Right ventricle myocardium superior (tissue), 1 donor: ENCODE measurements around the gene MAP4K2. TPM values are rescaled to one million over a fixed set of nuclear protein-coding genes. Genes with fewer than 3 reads are reported as not detected.
A peak's percentile ranks its signal among the peaks of the same experiment; 100 is the strongest.

Source experiments
- ATAC-seq: fragments of 200-7000 bp; cut with Tn5 transposase; one replicate; pipeline ENCODE4 v1.9.1; 2020; ENCODE audit warnings: mild to moderate bottlenecking; ENCODE audit not compliant: poor library complexity
- DNase-seq: peaks from one replicate; pipeline ENCODE4 v3.0.0-alpha.2; 2020
- intact Hi-C: fragments of 100-400 bp; cut with DNase I; formaldehyde crosslinking; loops from one replicate; pipeline ENCODE4 v1.11.2; 2022
- total RNA-seq: library from RNA; stranded (reverse); fragmentation: NEBNext Ultra II Directional; extraction: Animal tissue kit (Norgen Biotek cat#: 25700); gene quantifications from one replicate; pipeline ENCODE4 v1.2.1, GENCODE V29; 2021
- donor health status: DM: no; HTN: yes; CAD: no; lungs with severe emphysema.

MAP4K2 gene
- total RNA-seq, 1 donor from 2014 or later, result 7.7 TPM

DNA sequence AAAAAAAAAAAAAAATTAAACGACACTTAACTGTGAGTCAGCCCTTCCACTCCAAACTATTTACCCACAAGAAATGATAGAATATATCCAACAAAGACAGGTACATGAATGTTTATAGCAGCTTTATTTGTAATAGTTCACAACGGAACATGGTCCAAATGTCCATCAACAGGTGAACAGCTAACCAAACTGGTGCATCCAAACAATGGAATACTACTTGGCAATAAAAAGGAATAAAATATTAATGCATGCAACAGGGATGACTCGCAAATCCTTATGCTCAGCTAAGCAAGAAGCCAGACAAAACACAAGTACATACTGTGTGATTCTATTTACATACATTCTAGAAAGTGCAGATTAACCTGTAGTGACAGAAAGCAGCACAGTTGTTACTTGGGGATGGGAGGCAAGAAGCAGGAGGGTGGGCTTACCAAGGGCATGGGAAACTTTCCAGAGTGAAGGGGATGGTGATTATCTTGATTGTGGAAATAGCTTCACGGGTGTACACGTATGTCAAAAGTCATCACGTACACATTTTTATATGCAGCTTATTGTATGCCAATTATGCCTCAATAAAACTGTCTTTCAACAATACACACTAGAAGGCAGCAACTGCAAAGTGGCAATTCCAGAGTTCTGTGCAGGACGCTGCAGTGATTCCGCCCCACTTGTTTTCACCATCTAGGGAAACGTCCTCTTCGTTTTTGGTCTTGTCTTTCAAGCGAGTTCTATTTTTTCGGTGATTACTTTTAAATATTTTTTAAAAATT lies 18.0 kb downstream of the MAP4K2 start:
- DNase-seq (no peak), ATAC-seq (no peak)
- intact Hi-C loops, result no loop called here

DNA sequence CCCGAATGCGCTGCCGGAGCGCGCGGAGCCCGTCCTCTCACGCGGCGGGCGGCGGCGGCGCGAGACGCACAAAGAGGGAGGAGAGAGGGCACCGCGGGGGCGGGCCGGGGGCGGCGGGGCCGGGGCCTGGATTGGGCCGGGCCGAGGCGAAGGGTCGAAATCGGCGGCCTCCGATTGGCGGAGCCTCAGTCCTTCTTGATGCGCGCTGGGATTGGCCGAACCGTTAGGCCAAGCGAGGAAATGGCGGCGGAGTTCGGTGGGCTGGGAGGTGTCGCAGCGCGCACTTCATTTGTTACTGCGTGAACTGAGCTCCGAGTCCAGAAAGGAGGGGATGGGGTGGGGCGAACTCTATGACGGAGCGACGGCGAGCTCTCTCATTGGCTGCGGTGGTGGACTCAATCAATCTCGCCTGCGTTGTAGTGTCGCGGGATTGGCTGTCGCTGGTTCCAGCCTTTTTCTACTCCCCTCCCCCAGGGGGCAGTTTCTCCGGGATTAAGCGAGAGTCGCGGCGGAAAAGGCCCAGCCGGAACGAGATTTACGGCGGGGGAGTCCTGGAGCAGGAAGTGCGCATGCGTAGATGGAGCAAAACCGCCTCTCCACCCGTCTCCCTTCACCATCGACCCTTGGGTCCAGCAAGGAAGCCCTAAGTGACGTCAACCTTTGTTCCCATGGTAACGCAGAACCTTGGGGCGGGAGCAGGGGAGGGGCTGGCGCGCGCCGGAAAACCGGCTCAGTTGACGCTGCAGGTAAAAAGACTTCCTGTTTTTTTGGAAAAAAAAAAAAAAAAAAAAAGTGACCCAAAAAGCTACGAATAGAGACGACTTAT lies 24.3 kb downstream of the MAP4K2 start, which contains the start of gene SF1:
Gene SF1, minus strand, starts transcription at position 70 of the 826 bp plus-strand sequence. CDS start 150 bp downstream, outside the sequence.
- peak; percentile 95 for ATAC-seq
- intact Hi-C loops, result no loop called here

DNA sequence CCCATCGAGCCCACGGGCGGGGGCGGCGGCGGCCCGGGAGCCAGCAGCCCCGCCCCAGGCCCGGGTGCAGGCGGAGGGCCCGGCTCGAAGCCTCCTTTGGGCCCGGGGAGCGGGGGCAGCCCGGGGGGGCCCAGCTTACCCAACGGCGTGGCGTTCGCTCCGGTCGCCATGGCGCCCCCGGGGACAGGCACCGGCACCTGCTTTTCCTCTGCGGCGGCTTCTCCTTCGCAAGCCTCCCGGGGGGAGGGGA lies 24.9 kb downstream of the MAP4K2 start:
- DNase-seq, result no peak
- ATAC-seq, result no peak
- intact Hi-C loops, result no loop called here

More for the DNA sequence above, 24.3 kb downstream of the MAP4K2 start, which contains the start of gene SF1:
- DNase-seq, result peak; percentile 98

DNA sequence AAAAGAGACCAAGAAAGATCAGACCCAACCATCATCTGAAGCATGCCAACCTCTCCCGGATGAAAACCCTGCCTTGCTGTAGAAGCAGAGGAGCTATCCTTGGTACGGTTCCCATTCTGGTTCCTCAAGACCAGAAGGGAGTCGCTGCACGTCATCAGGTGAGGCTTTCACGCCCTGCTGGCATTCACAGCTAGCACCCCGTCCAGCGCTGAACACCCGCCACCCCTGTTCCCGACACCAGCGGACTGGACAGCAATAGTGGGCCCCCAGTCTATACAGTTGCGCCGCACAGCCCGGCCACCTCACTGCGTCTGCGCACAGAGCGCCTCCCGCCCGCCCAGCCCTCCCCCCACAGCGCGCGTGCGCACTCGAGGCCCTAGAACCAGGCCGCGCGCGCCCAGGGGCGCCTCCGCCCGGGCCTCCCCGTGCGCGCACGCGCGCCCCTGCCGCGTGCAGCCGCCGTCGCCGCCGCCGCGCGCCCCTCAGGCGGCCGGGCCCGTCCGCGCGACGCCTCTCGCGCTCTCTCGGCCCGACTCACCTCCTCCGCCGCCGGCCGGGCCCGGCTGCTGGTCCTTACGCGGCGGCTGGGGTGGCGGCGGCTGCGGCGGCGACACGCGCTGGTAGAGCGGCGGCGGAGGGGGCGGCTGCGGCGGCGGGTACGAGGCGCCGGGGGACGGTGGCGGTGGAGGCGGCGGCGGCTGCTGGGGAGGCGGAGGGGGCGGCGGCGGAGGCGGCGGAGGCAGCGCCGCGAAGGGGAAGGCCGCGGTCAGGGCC lies 25.4 kb downstream of the MAP4K2 start:
- intact Hi-C loops, result no loop called here
- ATAC-seq, result peak; percentile 36
- peak; percentile 91 for DNase-seq

DNA sequence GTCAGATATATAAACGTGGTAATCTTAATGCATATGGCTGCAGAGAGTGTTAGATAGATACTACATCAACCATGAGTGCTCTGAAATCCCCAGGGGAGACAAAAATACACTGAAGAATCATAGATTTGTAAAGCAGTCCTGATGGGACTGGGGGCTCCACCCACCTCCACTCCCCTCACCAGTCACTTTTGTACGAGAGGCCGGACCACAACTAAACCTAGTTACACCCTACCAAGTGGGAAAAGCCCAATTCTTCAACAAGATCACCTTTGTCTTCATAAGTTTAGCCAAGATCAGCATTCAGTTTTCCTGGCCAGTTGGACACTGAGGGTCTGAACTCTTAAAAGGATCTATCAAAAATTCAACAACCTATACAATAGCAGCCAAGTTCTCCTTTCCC lies 26.1 kb downstream of the MAP4K2 start:
- intact Hi-C loops, result no loop called here
- no peak for DNase-seq
- ATAC-seq, result no peak

DNA sequence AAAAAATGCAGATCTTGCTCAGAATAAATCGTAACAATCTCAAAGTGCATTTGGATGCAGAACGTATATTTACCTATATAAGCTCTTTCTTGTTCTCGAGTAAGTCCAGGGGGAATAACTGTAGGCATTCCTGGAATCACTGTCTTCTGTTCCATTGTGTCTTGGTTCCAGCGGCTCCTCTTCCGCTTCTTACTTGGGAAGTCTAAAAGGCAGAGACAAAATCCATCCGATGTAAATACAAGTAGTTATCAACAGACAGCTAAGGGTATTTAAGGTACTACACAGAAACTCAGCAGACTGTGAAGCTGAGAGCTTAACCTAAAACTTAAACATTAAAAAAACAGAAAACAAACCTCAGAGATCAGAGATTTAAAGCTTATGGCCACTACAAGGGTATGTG lies 26.6 kb downstream of the MAP4K2 start:
- intact Hi-C loops, result no loop called here
- DNase-seq, result no peak
- ATAC-seq, result no peak

DNA sequence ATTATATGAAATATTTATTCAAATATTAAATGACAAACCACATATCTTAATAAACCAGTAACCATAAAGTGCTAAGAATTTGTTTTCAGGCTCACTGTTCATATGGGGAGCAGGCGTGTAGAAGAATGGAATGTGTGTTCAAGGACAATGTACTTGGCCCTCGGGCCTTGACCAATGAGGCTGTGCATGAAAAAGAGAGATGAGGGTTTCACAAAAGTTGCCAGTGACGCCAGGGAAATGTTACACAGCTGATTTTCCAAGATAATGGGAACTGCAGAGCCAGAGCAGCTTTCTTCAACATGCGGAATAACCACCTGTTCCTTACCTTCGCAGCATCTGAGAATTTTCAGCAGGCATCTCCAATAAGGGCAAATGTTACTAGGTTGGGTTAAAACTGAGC lies 28.9 kb downstream of the MAP4K2 start:
- intact Hi-C loops, result no loop called here
- ATAC-seq (no peak), DNase-seq (no peak)

DNA sequence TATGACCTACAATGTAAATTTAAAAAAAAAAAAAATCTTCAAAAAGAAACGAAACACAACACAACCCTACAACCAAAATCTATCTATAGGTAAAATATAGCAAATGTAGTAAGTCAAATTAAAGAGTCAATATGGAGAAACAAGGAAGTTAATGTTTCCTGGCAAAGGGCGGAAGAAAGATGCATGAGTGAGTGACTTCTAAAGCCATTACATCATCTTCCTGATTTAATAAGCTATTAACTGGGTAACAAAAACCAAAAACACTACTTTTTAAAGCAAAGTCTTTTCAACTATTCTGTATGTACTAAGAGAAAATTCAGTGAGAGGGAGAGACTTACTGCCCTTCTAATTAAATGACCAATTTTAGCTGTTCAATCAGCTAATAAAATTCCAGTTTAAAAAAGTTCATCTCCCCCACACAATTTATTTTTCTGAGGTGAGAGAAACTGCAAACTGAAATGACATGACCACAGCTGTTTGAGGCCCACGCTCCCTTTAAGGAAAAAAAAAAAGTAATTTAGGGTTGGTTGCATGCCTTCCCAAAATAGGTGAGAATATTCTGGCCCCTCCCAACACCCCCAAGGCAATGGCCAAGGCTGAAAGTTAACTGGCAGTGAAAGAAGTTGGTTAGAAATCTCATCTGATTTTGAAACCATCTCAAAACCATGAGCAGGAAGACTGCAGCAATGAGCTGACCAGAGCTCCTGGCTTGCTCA lies 30.6 kb downstream of the MAP4K2 start:
- intact Hi-C loops, result no loop called here
- no peak for DNase-seq
- no peak for ATAC-seq

DNA sequence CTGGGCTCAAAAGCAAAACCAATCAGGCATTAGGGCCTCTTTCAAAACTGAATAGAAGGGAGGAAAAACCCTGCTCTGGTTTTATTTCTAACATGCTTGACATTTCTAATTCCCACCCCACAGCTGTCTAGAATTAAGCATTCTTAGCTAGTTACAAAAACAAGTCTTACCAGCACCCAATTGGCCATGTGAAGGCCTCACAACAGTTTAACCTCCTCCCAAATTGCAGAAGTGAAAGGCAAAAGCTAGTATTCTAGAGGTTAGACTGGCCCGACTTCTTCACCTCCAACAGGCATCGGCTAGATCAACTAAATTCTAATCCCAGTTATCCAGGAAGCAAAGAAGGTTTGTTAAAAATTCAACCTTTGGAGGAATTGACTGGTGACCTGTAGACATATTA lies 31.2 kb downstream of the MAP4K2 start:
- ATAC-seq (no peak), DNase-seq (no peak)
- intact Hi-C loops, result no loop called here

DNA sequence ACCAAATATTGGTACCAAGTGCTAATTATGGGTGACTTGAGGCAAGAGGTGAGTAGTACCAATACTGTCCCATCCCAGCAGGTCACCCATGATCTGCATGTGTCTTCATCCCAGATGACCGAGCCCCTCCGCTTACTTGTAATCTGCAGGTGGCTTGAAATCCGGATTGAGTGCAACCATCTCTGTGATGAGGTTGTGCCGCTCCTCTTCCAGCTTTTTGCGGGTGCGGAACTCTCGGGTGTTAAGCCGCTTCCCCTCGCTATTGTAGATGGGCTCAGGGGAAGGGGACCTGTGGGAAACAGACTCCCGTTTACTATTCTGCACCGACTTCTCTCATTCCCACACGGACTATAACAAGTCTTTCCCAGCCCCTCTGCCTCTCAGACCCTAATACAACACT lies 32.9 kb downstream of the MAP4K2 start:
- ATAC-seq, result no peak
- intact Hi-C loops, result no loop called here
- no peak for DNase-seq

DNA sequence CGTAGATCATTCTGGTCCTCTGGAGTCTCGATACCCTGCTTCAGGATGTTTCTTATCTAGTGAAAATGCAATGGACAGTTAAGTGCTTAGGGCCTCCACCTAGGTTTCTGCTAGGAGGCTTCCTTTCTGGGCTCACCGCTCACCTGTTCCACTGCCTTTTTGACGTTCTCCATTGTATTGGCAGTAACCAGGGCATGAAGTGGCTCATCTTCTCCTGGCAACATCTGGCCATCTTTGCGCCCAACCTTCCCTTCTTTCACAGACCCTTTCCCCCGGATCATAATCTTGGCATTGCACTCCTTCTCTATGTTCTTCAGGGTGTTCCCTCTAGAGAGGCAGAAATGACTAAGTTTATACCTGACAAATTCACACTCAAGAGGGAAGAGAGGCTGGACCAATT lies 33.7 kb downstream of the MAP4K2 start:
- ATAC-seq (no peak), DNase-seq (no peak)
- intact Hi-C loops, result no loop called here

DNA sequence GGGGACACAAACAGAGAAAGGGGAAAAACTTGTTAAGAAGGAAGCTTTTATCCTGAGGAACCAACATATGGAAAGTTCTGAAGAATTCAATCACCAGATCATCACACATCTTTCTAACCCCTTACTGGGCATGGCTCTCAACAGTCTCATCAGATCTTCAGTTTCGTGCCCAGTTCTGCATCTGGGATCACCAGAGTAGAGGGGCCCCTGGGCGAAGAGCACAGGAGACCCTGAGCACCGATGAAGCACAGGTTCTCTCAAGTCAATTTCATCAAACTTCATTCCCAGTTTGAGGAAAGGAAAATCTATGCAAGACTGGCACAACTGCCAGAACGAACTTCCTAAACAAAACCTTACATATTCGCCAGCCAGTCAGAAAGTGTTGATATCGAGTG lies 34.7 kb downstream of the MAP4K2 start:
- DNase-seq (no peak), ATAC-seq (no peak)
- intact Hi-C loops, result no loop called here

DNA sequence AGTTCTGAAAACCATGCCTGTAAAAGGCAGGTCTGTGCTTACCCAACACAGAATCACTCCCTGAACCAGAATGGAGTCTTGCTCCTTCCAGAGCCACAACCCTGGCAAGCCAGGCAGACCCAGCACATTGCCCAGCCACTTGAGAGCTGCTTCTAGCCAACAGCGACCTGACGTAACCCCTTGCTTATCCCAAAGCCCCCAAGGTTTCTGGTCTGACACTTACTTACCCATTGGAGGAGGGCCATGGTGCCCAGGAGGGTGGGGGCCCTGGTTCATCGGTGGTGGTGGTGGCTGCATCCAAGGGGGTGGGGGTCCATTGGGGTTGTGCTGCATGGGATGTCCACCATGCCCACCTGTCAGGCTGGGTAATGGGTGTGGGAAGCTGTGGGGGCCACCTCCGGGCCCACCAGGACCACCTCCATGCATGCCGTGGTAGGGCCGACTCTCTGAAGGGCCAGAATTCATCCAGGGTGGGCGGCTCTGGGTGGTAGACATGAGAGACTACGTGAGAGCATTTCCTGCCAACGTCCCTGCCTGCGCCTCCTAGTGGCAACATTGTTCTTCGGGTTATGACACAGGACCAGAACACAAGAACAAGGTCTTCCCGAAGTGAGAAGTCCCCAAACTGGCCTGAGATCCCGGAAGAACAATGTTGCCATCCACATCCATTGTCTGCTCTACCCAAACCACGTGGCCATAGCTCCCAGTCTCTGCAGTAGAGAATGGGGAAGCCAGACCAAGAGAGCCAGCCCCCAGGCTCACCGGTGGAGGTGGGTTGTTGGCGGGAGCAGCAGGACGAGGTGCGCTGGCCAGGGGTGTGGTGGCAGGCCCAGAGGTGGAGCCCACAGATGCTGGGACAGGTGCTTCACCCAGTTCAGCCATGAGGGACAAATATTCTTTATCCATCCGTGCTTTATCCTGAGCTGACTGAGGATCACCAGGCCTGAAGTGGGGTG lies 35.4 kb downstream of the MAP4K2 start:
- intact Hi-C loops, result no loop called here
- ATAC-seq (peak; percentile 16), DNase-seq (peak; percentile 75)

DNA sequence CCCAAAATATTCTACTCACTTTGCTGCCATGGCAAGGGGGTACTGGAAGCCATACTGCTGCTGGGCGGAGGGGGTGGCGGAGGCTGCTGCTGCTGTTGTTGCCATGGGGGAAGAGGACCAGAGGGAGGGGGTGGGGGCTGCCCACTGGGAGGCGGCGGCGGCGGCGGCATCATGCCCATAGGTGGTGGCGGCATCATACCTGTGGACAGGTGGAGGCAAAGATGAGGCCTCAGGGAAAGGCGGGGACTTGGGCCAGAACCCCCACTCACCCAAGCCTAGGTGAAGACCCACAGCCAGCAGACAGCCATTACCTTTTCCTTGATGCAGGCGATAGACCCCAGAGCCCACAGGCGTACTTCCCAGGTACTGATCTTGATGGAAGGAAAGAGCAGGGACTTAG lies 36.1 kb downstream of the MAP4K2 start:
- intact Hi-C loops, result no loop called here
- no peak for DNase-seq

DNA sequence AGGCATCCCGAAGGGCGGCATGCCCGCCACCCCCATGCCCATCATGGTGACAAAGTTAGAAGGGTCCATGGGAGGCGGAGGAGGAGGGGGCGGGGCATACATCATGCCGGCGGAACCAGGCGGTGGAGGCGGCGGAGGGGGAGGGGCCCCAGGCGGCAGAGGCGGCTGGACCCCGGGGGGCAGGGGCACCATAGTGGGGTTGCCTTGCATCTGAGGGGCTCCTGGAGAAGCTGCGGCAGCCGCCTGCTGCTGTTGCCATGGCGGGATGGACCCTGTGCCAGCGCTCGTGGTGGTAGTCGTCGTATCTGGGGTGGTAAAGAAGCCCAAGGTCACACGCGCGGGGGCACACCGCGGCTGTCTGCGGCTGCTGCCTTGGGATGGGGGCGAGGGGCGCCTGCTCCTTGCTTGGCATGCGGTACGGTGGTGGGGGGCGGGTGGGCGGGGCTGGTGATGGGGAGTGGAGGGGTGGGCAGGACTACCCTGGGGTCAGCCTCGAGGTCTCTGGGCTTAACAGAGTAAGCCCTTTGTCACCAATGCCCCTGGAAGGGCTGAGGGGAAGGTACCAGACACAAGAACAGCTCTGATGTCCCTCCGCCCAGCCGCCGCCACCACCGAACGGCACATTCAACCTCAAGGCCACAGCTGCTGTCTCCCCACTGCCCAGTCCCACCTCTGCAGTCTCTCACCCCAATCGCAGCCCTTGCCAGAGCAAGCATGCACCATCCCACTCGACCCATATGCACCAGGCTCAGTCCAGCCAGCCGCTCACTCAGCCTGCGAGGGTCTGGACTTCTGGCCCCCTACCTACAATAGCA lies 37.0 kb downstream of the MAP4K2 start:
- intact Hi-C loops, result no loop called here
- ATAC-seq (no peak), DNase-seq (no peak)

More for the DNA sequence above, 36.1 kb downstream of the MAP4K2 start:
- no peak for ATAC-seq

DNA sequence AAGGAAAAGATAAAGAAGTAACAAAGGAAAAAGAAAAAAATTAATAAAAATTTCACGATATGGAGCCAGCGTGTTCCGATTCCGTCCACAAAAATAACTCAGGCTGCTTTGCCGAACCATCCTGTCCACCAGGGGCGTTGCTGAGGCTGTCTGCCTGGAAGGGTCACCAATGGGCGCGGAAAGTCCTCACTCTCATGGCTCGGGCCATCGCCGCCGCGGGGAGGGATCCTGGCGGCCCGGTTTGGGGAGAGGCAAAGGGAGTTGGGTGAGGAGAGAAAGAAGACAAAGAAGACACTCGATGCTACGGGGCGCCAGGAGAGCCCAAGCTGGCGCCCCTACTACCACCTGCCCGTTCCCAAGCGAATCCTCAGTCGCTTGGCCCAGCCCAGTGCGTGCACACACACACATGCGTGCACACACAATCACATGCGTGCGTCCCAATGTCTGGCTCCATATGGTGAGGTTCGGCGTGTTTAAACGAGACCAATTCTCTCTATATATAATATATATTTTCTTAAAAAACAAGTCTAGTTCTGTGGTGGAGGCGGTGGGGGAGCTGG lies 37.6 kb downstream of the MAP4K2 start:
- DNase-seq, result no peak
- intact Hi-C loops, result no loop called here
- ATAC-seq, result no peak

DNA sequence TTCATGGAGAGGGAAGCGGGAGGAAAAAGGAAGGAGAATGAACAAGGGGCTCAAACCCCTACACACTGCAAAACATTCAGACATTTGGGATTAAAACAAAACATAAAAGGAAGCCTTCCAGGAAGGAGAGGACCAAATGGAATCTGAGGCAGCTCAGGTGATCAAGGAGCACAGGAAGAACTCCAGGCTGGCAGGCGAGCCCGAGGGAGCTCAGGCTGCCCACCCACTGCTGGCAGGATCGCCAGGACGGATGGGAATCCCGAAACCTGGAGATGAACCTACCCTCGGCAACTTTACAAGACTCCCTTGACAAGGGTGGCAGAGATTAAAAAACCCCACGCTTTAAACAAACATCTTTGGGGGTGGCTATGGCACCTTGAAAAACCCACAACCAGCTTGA lies 38.3 kb downstream of the MAP4K2 start:
- no peak for DNase-seq

More for the DNA sequence above, 38.3 kb downstream of the MAP4K2 start:
- intact Hi-C loops, result no loop called here
- no peak for ATAC-seq
